AG09309 (cell line): ENCODE data around the gene HMGA1.

ENCODE experiments used
- DNase-seq: peaks from one replicate; pipeline ENCODE4 v3.0.0-alpha.2; 2010; ENCODE audit warnings: low read depth
- H3K4me3 ChIP-seq: 2 replicates; pipeline ENCODE4 v1.5.1; 2011; ENCODE audit warnings: mild to moderate bottlenecking, low read depth, low read length, moderate library complexity; ENCODE audit not compliant: control insufficient read depth
- CTCF ChIP-seq: IDR thresholded peaks from 2 replicates; pipeline ENCODE4 v1.5.1; 2011; ENCODE audit warnings: mild to moderate bottlenecking, low read depth, low read length, inconsistent platforms; ENCODE audit not compliant: insufficient read depth, control insufficient read depth; ENCODE audit errors: missing control alignments

HMGA1 gene

GRCh38 chr6:34223956-34224940, 12.4 kb upstream of the HMGA1 start:
- TF ChIP-seq CTCF = no peak
- DNase-seq = peak; percentile 70
- H3K4me3 ChIP-seq = peak overlapping the region; percentile 44

GRCh38 chr6:34225551-34225950, 11.1 kb upstream of the HMGA1 start:
- DNase-seq = no peak
- no peak overlapping the region for H3K4me3 ChIP-seq
- no peak for TF ChIP-seq CTCF

- no peak for DNase-seq
- TF ChIP-seq CTCF = no peak
- no peak overlapping the region for H3K4me3 ChIP-seq
Measured at GRCh38 chr6:34226066-34226465, 10.6 kb upstream of the HMGA1 start.

- no peak for DNase-seq
- H3K4me3 ChIP-seq = no peak overlapping the region
- TF ChIP-seq CTCF = no peak
Measured at GRCh38 chr6:34226731-34227586, 9.7 kb upstream of the HMGA1 start.

- H3K4me3 ChIP-seq = no peak overlapping the region
- TF ChIP-seq CTCF = no peak
- no peak for DNase-seq
Measured at GRCh38 chr6:34227761-34228421, 8.8 kb upstream of the HMGA1 start.

- no peak overlapping the region for H3K4me3 ChIP-seq
- DNase-seq = no peak
- no peak for TF ChIP-seq CTCF
Measured at GRCh38 chr6:34229877-34230276, 6.8 kb upstream of the HMGA1 start.
